GM13976 (cell line): ENCODE data around the gene KCNQ1.

Experiments used
- DNase-seq: peaks from one replicate; pipeline ENCODE4 v3.0.0; 2012; ENCODE audit warnings: low spot score
- CTCF ChIP-seq: IDR thresholded peaks from 2 replicates; pipeline ENCODE4 v1.5.1; 2012; ENCODE audit warnings: borderline replicate concordance, mild to moderate bottlenecking; ENCODE audit not compliant: insufficient read depth; ENCODE audit errors: extremely low read depth, missing control alignments, control extremely low read depth
- in situ Hi-C: fragments of 300-500 bp; cut with MboI; formaldehyde crosslinking; loops from one replicate; pipeline ENCODE4 v1.12.0; 2022; ENCODE audit warnings: low sequenced_read_pairs, mixed read lengths, inconsistent platforms; ENCODE audit not compliant: unreplicated experiment

The KCNQ1 gene

GRCh38 chr11:2541881-2542361 lies 97.1 kb downstream of the KCNQ1 start:
- in situ Hi-C loops: no loop called here
- no peak for DNase-seq
- no peak for TF ChIP-seq CTCF

- DNase-seq: no peak
- in situ Hi-C loops: no loop called here
- no peak for TF ChIP-seq CTCF
Observed at GRCh38 chr11:2542406-2542805, 97.6 kb downstream of the KCNQ1 start.

GRCh38 chr11:2547806-2548205 lies 103.0 kb downstream of the KCNQ1 start:
- DNase-seq: no peak
- in situ Hi-C loops: no loop called here

GRCh38 chr11:2548596-2548995 lies 103.8 kb downstream of the KCNQ1 start:
- in situ Hi-C loops: no loop called here
- no peak for TF ChIP-seq CTCF
- no peak for DNase-seq

More at GRCh38 chr11:2547806-2548205, 103.0 kb downstream of the KCNQ1 start:
- no peak for TF ChIP-seq CTCF

GRCh38 chr11:2549080-2549479 lies 104.3 kb downstream of the KCNQ1 start:
- in situ Hi-C loops: no loop called here
- no peak for TF ChIP-seq CTCF
- DNase-seq: no peak

GRCh38 chr11:2549491-2549875 lies 104.7 kb downstream of the KCNQ1 start:
- in situ Hi-C loops: no loop called here
- TF ChIP-seq CTCF: no peak
- DNase-seq: no peak
